Caco-2 (cell line): ENCODE data around the gene CLCF1. TPM values are rescaled to one million over a fixed set of nuclear protein-coding genes. Genes with fewer than 3 reads are reported as not detected.

Experiments used
- BruUV-seq: library from RNA; stranded (reverse); fragments of 400-500 nt; replicated peaks from 2 replicates; lab custom pipeline; 2021; lab: Mats Ljungman, UMichigan
- CTCF ChIA-PET: fragments of 300-600 bp; sonication (Branson Sonifier 250); formaldehyde crosslinking; loops from one replicate; lab custom pipeline; 2022; ENCODE audit warnings: antibody characterized with exemption; lab: Charles Lee
- POLR2A ChIA-PET: fragments of 300-600 bp; sonication (Branson Sonifier 250); formaldehyde crosslinking; loops from one replicate; lab custom pipeline; 2022; ENCODE audit warnings: antibody characterized with exemption; lab: Charles Lee
- DNase-seq, 2 experiments: peaks; one replicate each; pipeline versions ENCODE4 v3.0.0 to v3.0.0-alpha.2; 2020 to 2022
- H3K27me3 ChIP-seq: replicated peaks from 2 replicates; pipeline ENCODE4 v1.6.0; 2011; ENCODE audit warnings: low read length; ENCODE audit not compliant: control insufficient read depth, insufficient read depth
- H3K36me3 ChIP-seq: 2 replicates; pipeline ENCODE4 v1.5.1; 2011; ENCODE audit warnings: low read length; ENCODE audit not compliant: control insufficient read depth, insufficient read depth
- H3K4me1 ChIP-seq: fragments of 250-450 bp; sonication (Bioruptor Pico); 2 replicates; pipeline ENCODE4 v1.5.1; 2020; ENCODE audit warnings: mild to moderate bottlenecking
- H3K4me3 ChIP-seq: 2 replicates; pipeline ENCODE4 v1.5.1; 2011; ENCODE audit warnings: low read depth, mild to moderate bottlenecking, control low read depth, low read length
- H3K9me3 ChIP-seq: fragments of 250-450 bp; sonication (Bioruptor Pico); 2 replicates; pipeline ENCODE4 v1.5.1; 2020; ENCODE audit warnings: mild to moderate bottlenecking, moderate library complexity
- H3K27ac Mint-ChIP-seq: one replicate; pipeline ENCODE4 v1.8.0; 2022; ENCODE audit warnings: mixed read lengths; ENCODE audit not compliant: unreplicated experiment
- H3K27me3 Mint-ChIP-seq: one replicate; pipeline ENCODE4 v1.8.0; 2022; ENCODE audit warnings: mixed read lengths; ENCODE audit not compliant: insufficient read depth, unreplicated experiment
- H3K36me3 Mint-ChIP-seq: one replicate; pipeline ENCODE4 v1.8.0; 2022; ENCODE audit warnings: mild to moderate bottlenecking, mixed read lengths; ENCODE audit not compliant: insufficient read depth, unreplicated experiment
- H3K4me1 Mint-ChIP-seq: one replicate; pipeline ENCODE4 v1.8.0; 2022; ENCODE audit warnings: low read depth, mixed read lengths; ENCODE audit not compliant: unreplicated experiment
- H3K4me3 Mint-ChIP-seq: one replicate; pipeline ENCODE4 v1.8.0; 2022; ENCODE audit warnings: mild to moderate bottlenecking, moderate library complexity, mixed read lengths; ENCODE audit not compliant: unreplicated experiment
- H3K9me3 Mint-ChIP-seq: one replicate; pipeline ENCODE4 v1.8.0; 2022; ENCODE audit warnings: mixed read lengths; ENCODE audit not compliant: unreplicated experiment
- CTCF ChIP-seq, 2 experiments: fragments of 200-600 bp in 1 of 2; IDR thresholded peaks; 1 replicate in 1 of 2; 2 replicates in 1 of 2; pipeline versions ENCODE4 v1.5.1 to v1.8.0; 2011 to 2022; ENCODE audit warnings: antibody characterized with exemption in 1 of 2, control low read depth in 1 of 2, inconsistent platforms in 1 of 2, low read depth in 1 of 2, low read length in 1 of 2, mild to moderate bottlenecking in 1 of 2, moderate library complexity in 1 of 2; ENCODE audit not compliant: insufficient read depth in 1 of 2, severe bottlenecking in 1 of 2, unreplicated experiment in 1 of 2
- intact Hi-C: fragments of 100-400 bp; cut with micrococcal nuclease; formaldehyde crosslinking; loops from one replicate; pipeline ENCODE4 v1.10.0; 2022; ENCODE audit not compliant: unreplicated experiment
- total RNA-seq: library from RNA; stranded (reverse); gene quantifications from 2 replicates; pipeline ENCODE4 v1.2.3, GENCODE V29; 2022

CLCF1 gene
- total RNA-seq, 1 experiment from 2014 or later: 4.5 TPM

GRCh38 chr11:67390947-67391303 is 17.5 kb upstream of the CLCF1 start:
- BruUV-seq: no TSS peak
- no peak for TF ChIP-seq CTCF (IDR thresholded peaks at IDR 0.05; ENCODE audit: insufficient read depth in 1 of 2, low read depth in 1 of 2, low read length in 1 of 2, severe bottlenecking in 1 of 2, unreplicated experiment in 1 of 2)
- no peak for DNase-seq
- no peaks in the 10 kb centered on the region for H3K9me3 ChIP-seq
- intact Hi-C loops: no loop called here
- Mint-ChIP-seq H3K4me1 (peaks cover 18% of the 10 kb centered on the region), H3K4me3 (peak overlapping the region; percentile 76), H3K27ac (peak overlapping the region; percentile 63), H3K27me3 (no peaks in the 10 kb centered on the region), H3K9me3 (no peaks in the 10 kb centered on the region), H3K36me3 (peaks cover 60% of the 10 kb centered on the region)
- peaks cover 4% of the 10 kb centered on the region; the same call in 1 of the 2 replicates for H3K36me3 ChIP-seq
- peak overlapping the region; percentile 80 for H3K4me3 ChIP-seq
- no peaks in the 10 kb centered on the region for H3K27me3 ChIP-seq
- POLR2A ChIA-PET: interaction anchor here (1.2 to 1.9 kb wide), 2 partner anchors 10 to 88 kb away, joined by 5 to 63 read pairs; partner anchors contain the start of genes PPP1CA and SSH3
- H3K4me1 ChIP-seq: peaks cover 5% of the 10 kb centered on the region; the same call in 1 of the 2 replicates
- CTCF ChIA-PET: interaction anchor here (0.6 to 2.4 kb wide), 7 partner anchors 9 to 177 kb away, joined by 3 to 25 read pairs (median 9); partner anchors contain the start of genes CLCF1 and POLD4

GRCh38 chr11:67389477-67389876 is 16.1 kb upstream of the CLCF1 start:
- Histone ChIP-seq H3K9me3 (no peaks in the 10 kb centered on the region), H3K4me3 (no peak overlapping the region), H3K36me3 (peaks cover 2% of the 10 kb centered on the region; the same call in 1 of the 2 replicates), H3K27me3 (0 out of 2 replicates have a peak, but pooled peaks cover 3% of the 10 kb centered on the region), H3K4me1 (peaks cover 5% of the 10 kb centered on the region; the same call in 1 of the 2 replicates)
- peak overlapping the region; percentile 21 for H3K27ac Mint-ChIP-seq
- intact Hi-C loops: loop anchor here (1.0 to 5.0 kb wide), 2 partner anchors 80 to 118 kb away; partner anchors contain the start of genes CDK2AP2, PITPNM1 and TMEM134
- H3K27me3 Mint-ChIP-seq: peaks cover 7% of the 10 kb centered on the region
- ChIA-PET CTCF (interaction anchor here (0.5 to 21.4 kb wide), 12 partner anchors 8 to 150 kb away, joined by 3 to 775 read pairs (median 4); partner anchors contain the start of genes CLCF1, POLD4, PPP1CA and SSH3), POLR2A (interaction anchor here (1.3 kb wide), 2 partner anchors 12 to 36 kb away, joined by 3 to 4 read pairs; partner anchors contain the start of genes POLD4 and PPP1CA)
- peak overlapping the region; percentile 66 for H3K4me3 Mint-ChIP-seq
- H3K36me3 Mint-ChIP-seq: peaks cover 45% of the 10 kb centered on the region
- peak; percentile 83 to 85 for TF ChIP-seq CTCF (IDR thresholded peaks at IDR 0.05; ENCODE audit: insufficient read depth in 1 of 2, low read depth in 1 of 2, low read length in 1 of 2, severe bottlenecking in 1 of 2, unreplicated experiment in 1 of 2)
- BruUV-seq: no TSS peak
- DNase-seq: peak; percentile 83 to 88
- peaks cover 18% of the 10 kb centered on the region for H3K4me1 Mint-ChIP-seq
- H3K9me3 Mint-ChIP-seq: no peaks in the 10 kb centered on the region

- Mint-ChIP-seq H3K27me3 (peaks cover 7% of the 10 kb centered on the region), H3K4me3 (no peak overlapping the region), H3K4me1 (peaks cover 20% of the 10 kb centered on the region), H3K36me3 (peaks cover 28% of the 10 kb centered on the region), H3K27ac (no peak overlapping the region), H3K9me3 (no peaks in the 10 kb centered on the region)
- Histone ChIP-seq H3K4me1 (peaks cover under 1% of the 10 kb centered on the region; the same call in 1 of the 2 replicates), H3K27me3 (0 out of 2 replicates have a peak, but pooled peaks cover 3% of the 10 kb centered on the region), H3K9me3 (no peaks in the 10 kb centered on the region), H3K4me3 (no peak overlapping the region), H3K36me3 (no peaks in the 10 kb centered on the region)
- TF ChIP-seq CTCF (IDR thresholded peaks at IDR 0.05; ENCODE audit: insufficient read depth in 1 of 2, low read depth in 1 of 2, low read length in 1 of 2, severe bottlenecking in 1 of 2, unreplicated experiment in 1 of 2): no peak
- CTCF ChIA-PET: interaction anchor here (0.5 to 21.4 kb wide), 6 partner anchors 14 to 263 kb away, joined by 4 to 775 read pairs (median 6); partner anchors contain the start of genes ACY3, POLD4 and PPP1CA
- POLR2A ChIA-PET: no interaction called here
- intact Hi-C loops: loop anchor here (5.0 kb wide), 1 partner anchor 120 kb away; the partner anchor contains the start of genes CDK2AP2 and PITPNM1
- no TSS peak for BruUV-seq
- no peak for DNase-seq
These were observed 14.1 kb upstream of the CLCF1 start for GRCh38 chr11:67387518-67387917.
